HL-60 (cell line): ENCODE measurements around the gene LCK.

Experiments
- DNase-seq, 2 experiments: peaks; one replicate each; pipeline ENCODE4 v3.0.0-alpha.2; 2010 to 2020; ENCODE audit warnings: low read depth in 1 of 2, low spot score in 1 of 2
- H3K27ac ChIP-seq: fragments of 250-450 bp; sonication (Bioruptor Pico); replicated peaks from 2 replicates; pipeline ENCODE4 v1.5.1; 2020; ENCODE audit warnings: mild to moderate bottlenecking, moderate library complexity
- H3K27me3 ChIP-seq: fragments of 250-450 bp; sonication (Bioruptor Pico); 2 replicates; pipeline ENCODE4 v1.5.1; 2021; ENCODE audit warnings: mild to moderate bottlenecking, moderate library complexity; ENCODE audit not compliant: insufficient read depth, poor library complexity, severe bottlenecking
- H3K4me3 ChIP-seq: replicated peaks from 2 replicates; pipeline ENCODE4 v1.5.1; 2011; ENCODE audit warnings: mild to moderate bottlenecking, control low read depth, low read length; ENCODE audit not compliant: insufficient read depth
- GABPA ChIP-seq: IDR thresholded peaks from 2 replicates; pipeline ENCODE4 v1.6.1; 2012; ENCODE audit warnings: low read depth
- POLR2AphosphoS5 ChIP-seq: IDR thresholded peaks from 2 replicates; pipeline ENCODE4 v1.6.1; 2012; ENCODE audit warnings: low read depth
- SPI1 ChIP-seq: IDR thresholded peaks from 2 replicates; pipeline ENCODE4 v1.6.1; 2012; ENCODE audit warnings: low read depth, mild to moderate bottlenecking, borderline replicate concordance
- TF ChIP-seq, protein P1 (sequence below): IDR thresholded peaks from one replicate; pipeline ENCODE4 v1.5.1; 2011; ENCODE audit warnings: low read length, control low read depth, inconsistent platforms; ENCODE audit not compliant: insufficient read depth
- TF ChIP-seq, protein P2 (sequence below): IDR thresholded peaks from 2 replicates; pipeline ENCODE4 v1.6.1; 2012; ENCODE audit warnings: low read depth; ENCODE audit not compliant: insufficient replicate concordance

The LCK gene

DNA sequence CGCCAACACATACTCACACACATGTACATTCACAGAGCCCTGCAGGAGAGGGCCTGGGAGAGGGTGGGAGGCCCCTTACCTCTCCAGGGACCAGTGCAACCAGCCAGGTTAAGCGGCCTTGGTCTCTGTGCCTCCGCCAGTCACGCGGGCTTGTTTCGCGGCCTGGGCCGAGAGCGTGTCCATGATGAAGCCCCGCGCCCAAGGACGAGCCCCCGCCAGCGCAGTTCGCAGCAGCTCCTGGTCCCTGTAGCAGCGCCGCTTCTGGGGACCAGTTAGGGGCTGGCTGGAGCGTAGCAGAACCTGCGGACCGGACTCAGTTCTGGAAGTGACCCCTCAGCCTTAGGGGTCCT lies 11.3 kb upstream of the LCK start:
- H3K4me3 ChIP-seq: no peak overlapping the region
- no peak for DNase-seq
- TF ChIP-seq, protein P1, sequence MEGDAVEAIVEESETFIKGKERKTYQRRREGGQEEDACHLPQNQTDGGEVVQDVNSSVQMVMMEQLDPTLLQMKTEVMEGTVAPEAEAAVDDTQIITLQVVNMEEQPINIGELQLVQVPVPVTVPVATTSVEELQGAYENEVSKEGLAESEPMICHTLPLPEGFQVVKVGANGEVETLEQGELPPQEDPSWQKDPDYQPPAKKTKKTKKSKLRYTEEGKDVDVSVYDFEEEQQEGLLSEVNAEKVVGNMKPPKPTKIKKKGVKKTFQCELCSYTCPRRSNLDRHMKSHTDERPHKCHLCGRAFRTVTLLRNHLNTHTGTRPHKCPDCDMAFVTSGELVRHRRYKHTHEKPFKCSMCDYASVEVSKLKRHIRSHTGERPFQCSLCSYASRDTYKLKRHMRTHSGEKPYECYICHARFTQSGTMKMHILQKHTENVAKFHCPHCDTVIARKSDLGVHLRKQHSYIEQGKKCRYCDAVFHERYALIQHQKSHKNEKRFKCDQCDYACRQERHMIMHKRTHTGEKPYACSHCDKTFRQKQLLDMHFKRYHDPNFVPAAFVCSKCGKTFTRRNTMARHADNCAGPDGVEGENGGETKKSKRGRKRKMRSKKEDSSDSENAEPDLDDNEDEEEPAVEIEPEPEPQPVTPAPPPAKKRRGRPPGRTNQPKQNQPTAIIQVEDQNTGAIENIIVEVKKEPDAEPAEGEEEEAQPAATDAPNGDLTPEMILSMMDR: no peak
- TF ChIP-seq, protein P2, sequence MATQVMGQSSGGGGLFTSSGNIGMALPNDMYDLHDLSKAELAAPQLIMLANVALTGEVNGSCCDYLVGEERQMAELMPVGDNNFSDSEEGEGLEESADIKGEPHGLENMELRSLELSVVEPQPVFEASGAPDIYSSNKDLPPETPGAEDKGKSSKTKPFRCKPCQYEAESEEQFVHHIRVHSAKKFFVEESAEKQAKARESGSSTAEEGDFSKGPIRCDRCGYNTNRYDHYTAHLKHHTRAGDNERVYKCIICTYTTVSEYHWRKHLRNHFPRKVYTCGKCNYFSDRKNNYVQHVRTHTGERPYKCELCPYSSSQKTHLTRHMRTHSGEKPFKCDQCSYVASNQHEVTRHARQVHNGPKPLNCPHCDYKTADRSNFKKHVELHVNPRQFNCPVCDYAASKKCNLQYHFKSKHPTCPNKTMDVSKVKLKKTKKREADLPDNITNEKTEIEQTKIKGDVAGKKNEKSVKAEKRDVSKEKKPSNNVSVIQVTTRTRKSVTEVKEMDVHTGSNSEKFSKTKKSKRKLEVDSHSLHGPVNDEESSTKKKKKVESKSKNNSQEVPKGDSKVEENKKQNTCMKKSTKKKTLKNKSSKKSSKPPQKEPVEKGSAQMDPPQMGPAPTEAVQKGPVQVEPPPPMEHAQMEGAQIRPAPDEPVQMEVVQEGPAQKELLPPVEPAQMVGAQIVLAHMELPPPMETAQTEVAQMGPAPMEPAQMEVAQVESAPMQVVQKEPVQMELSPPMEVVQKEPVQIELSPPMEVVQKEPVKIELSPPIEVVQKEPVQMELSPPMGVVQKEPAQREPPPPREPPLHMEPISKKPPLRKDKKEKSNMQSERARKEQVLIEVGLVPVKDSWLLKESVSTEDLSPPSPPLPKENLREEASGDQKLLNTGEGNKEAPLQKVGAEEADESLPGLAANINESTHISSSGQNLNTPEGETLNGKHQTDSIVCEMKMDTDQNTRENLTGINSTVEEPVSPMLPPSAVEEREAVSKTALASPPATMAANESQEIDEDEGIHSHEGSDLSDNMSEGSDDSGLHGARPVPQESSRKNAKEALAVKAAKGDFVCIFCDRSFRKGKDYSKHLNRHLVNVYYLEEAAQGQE: no peak
- TF ChIP-seq SPI1 (no peak), POLR2AphosphoS5 (no peak), GABPA (no peak)
- H3K27ac ChIP-seq: no peak overlapping the region
- no peaks in the 10 kb centered on the region for H3K27me3 ChIP-seq

DNA sequence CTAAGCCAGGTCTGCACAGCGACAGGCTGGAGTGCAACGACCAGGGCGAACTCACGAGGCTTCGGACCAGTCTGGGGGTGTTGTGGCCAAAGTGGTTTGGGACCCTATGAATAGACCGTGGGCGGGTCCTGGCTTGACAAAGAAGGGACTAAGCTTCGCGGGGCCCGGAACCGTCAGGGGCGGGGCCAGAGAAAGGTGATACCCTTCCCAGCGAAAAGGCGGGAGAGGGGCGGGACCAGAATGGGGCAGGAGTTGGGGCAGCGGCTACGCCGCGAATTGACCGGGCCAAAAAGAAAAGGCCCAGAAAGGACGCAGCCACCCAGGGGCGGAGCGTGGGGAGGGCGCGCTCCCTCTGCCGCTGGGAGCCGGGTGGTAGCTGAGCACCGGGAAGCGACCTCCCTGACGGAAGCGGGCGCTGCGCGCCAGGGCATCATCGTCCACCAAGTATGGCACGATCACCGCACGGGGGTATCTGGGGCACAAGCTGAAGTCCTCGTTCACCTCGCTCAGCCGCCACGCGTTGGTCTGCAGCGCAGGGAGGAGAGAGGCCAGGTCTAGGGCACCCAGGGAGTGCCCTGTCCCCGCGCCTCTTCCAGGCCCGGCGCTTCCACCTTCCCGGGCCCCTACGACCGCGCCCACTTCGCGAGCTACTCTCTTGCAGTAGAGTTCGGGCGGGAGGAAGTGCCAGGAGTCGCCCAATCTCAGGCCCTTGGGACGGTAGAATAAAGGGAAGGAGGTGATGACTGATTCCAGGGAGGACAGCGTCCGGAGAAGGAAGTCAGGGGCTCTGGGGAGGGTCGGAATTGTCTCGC lies 10.7 kb upstream of the LCK start:
- peak; percentile 56 to 60 for DNase-seq
- Histone ChIP-seq H3K27ac (no peak overlapping the region), H3K4me3 (peak overlapping the region; percentile 54)

DNA sequence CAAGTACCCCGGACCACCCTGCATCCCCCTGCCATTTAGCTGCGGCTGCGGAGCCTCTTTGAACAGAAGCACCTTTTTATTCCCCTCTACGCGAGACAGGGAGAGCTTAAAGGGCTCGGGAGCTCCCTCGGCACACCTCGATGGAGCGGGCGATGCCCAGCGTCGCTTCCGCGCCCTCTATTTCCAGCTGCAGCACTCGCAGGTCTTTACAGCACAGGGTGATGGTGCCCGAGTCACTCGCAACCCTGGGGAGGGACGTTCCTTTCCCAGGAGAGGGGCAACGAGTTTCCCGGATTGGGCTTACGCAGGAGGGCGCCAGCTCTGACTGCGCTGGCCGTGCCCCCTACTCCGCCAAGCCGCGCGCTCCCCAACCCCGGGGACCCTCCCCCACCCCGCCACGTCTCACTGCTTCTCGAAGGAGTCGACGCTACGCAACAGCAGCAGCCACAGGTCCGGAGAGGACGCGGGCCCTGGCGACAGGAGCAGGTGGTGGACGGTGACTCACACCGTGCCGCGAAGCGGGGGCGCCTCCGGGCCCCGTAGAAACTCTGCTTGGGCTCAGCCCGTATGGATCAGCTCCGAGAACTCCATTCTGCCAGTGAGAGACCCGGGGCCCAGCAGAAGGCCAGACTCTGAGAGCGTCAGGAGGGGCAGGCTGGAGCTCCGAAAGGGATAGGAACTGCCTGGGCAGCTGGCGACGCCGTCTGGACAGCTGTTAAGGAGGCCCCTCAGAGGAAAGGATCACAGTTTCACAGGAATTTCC lies 9.9 kb upstream of the LCK start:
- Histone ChIP-seq H3K4me3 (peak overlapping the region; percentile 54), H3K27ac (no peak overlapping the region), H3K27me3 (no peaks in the 10 kb centered on the region)
- TF ChIP-seq, protein P2: no peak
- no peak for TF ChIP-seq SPI1
- TF ChIP-seq GABPA: no peak
- TF ChIP-seq POLR2AphosphoS5: no peak
- TF ChIP-seq, protein P1: no peak
- no peak for DNase-seq

More for the DNA sequence above, 10.7 kb upstream of the LCK start:
- H3K27me3 ChIP-seq: no peaks in the 10 kb centered on the region
- TF ChIP-seq, protein P1: no peak
- TF ChIP-seq GABPA (no peak), POLR2AphosphoS5 (no peak), SPI1 (peak; percentile 82)
